ENCODE measurements around the gene PLCB4.

PLCB4 gene

DNA sequence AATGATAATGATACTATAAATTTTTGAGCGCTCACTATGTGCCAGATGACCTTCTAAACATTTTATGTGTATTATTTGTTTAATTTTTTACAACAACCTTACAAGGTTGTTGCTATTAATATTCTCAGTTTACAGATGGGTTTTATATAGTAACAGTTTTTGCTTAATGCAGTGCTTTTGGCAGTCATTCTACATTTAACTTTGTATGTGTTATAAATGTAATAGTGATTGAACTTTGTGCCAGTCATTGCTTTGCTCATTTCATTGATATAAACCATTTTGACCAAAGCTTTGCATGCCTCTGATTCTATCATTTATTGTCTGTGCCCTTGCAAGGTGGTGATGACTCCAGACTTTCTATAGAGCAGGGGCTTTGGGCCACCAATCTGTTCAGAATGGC, 239.2 kb downstream of the PLCB4 start:
- H3K36me3 ChIP-seq (ENCODE audit: insufficient read depth, low read length): no peaks in the 10 kb centered on the region
- no peak overlapping the region for H3K27ac ChIP-seq (ENCODE audit: low read depth, low read length)
- no peaks in the 10 kb centered on the region for H3K9me3 ChIP-seq (ENCODE audit: low read length)
- no peaks in the 10 kb centered on the region for H3K27me3 ChIP-seq (ENCODE audit: control insufficient read depth in 1 of 2, insufficient read depth in 2 of 2, low read length in 2 of 2)
- no peaks in the 10 kb centered on the region for H3K4me1 ChIP-seq (ENCODE audit: insufficient read depth, low read length)
- H3K4me3 ChIP-seq (ENCODE audit: low read depth in 1 of 2, low read length in 2 of 2): no peak overlapping the region
- no peak overlapping the region for H3K9ac ChIP-seq (ENCODE audit: low read length)

DNA sequence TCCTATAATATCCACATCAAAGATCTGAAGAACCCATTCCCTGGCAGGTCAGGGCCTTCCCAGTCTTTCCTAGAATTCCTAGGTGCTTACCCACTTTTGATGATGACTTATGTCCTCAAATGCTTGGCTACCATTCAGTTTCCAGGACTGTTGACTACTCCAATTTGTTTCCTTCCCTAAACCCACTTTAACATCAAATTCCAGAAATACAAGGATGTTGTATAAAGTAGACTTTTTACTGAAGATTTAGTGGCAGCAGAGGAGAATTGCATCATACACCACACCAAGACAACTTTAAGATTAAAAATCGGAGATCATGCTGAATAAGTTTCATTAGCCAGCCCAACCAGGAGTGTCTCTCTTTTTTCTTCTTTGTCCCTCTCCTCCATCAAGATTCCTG, 242.2 kb downstream of the PLCB4 start:
- Histone ChIP-seq H3K9me3 (ENCODE audit: low read length) (no peaks in the 10 kb centered on the region), H3K36me3 (ENCODE audit: insufficient read depth, low read length) (no peaks in the 10 kb centered on the region), H3K4me3 (ENCODE audit: low read depth in 1 of 2, low read length in 2 of 2) (no peak overlapping the region), H3K27ac (ENCODE audit: low read depth, low read length) (no peak overlapping the region), H3K4me1 (ENCODE audit: insufficient read depth, low read length) (no peaks in the 10 kb centered on the region), H3K9ac (ENCODE audit: low read length) (no peak overlapping the region), H3K27me3 (ENCODE audit: control insufficient read depth in 1 of 2, insufficient read depth in 2 of 2, low read length in 2 of 2) (no peaks in the 10 kb centered on the region)

DNA sequence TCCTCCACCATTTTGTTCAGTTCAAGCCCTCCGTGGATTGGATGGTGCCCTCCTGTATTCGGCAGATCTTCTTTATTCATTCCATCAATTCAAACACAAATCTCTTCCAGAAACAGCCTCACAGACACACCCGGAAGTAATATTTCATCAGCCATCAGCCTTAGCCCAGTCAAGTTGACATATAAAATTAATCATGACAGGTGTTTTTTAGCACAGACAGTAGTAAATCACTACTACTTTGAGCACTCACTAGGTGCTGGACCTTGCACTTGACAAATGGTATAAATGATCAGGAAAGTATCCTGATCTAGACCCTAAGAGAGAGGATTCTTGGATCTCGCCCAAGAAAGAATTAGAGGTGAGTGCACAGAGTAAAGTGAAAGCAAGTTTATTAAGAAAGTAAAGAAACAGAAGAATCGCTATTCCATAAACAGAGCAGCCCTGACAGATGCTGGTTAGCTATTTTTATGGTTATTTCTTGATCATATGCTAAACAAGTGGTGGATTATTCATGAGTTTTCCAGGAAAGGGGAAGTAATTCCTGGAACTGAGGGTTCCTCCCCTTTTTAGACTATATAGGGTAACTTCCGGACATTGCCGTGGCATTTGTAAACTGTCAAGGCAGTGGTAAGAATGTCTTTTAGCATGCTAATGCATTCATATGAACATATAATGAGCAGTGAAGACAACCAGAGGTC, 250.9 kb downstream of the PLCB4 start:
- Histone ChIP-seq H3K36me3 (ENCODE audit: insufficient read depth, low read length) (no peaks in the 10 kb centered on the region), H3K27ac (ENCODE audit: low read depth, low read length) (no peak overlapping the region), H3K9ac (ENCODE audit: low read length) (no peak overlapping the region), H3K4me1 (ENCODE audit: insufficient read depth, low read length) (peaks cover 11% of the 10 kb centered on the region), H3K9me3 (ENCODE audit: low read length) (no peaks in the 10 kb centered on the region), H3K27me3 (ENCODE audit: control insufficient read depth in 1 of 2, insufficient read depth in 2 of 2, low read length in 2 of 2) (no peaks in the 10 kb centered on the region), H3K4me3 (ENCODE audit: low read depth in 1 of 2, low read length in 2 of 2) (no peak overlapping the region)

DNA sequence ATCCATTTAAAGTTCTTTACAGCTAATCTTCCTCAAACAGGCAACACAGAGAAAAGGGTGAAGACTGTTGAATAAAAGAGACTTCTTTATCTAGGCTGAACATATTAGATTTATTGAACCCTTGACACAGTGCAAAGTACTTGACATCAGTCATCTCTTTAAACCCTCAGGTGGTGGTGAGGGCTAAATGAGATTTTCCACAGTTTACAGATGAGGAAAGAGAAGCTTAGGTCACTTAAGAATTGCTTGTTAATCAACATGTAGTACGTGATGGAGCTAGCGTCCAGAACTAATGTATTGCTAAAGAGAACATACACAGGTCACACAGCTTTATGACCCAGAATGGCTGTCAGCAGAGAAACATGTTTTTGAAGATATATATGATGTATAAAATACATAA, 252.1 kb downstream of the PLCB4 start:
- Histone ChIP-seq H3K9me3 (ENCODE audit: low read length) (no peaks in the 10 kb centered on the region), H3K27me3 (ENCODE audit: control insufficient read depth in 1 of 2, insufficient read depth in 2 of 2, low read length in 2 of 2) (no peaks in the 10 kb centered on the region), H3K4me3 (ENCODE audit: low read depth in 1 of 2, low read length in 2 of 2) (no peak overlapping the region), H3K27ac (ENCODE audit: low read depth, low read length) (no peak overlapping the region), H3K4me1 (ENCODE audit: insufficient read depth, low read length) (peaks cover 11% of the 10 kb centered on the region), H3K9ac (ENCODE audit: low read length) (no peak overlapping the region), H3K36me3 (ENCODE audit: insufficient read depth, low read length) (no peaks in the 10 kb centered on the region)

DNA sequence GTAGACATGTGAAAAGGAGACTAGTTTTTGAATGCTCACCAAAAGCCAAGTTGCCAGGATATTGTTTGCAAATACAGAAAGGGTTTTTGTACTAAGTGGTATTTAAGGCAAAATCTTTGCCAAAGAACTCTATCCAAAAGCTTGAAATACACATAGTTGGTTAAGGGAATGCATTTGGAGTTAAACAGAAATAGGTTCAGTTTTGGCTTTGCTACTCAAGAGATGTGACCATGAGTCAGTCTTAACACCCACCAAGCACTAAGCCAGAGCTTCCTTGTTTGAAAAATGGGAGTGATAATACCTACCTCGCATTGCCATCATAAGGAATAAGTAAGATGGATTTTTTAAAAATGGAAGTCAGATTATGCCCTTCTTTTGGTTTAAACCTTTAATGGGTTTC, 253.8 kb downstream of the PLCB4 start:
- Histone ChIP-seq H3K27ac (ENCODE audit: low read depth, low read length) (no peak overlapping the region), H3K4me3 (ENCODE audit: low read depth in 1 of 2, low read length in 2 of 2) (no peak overlapping the region), H3K27me3 (ENCODE audit: control insufficient read depth in 1 of 2, insufficient read depth in 2 of 2, low read length in 2 of 2) (no peaks in the 10 kb centered on the region), H3K9ac (ENCODE audit: low read length) (no peak overlapping the region), H3K4me1 (ENCODE audit: insufficient read depth, low read length) (peaks cover 11% of the 10 kb centered on the region), H3K36me3 (ENCODE audit: insufficient read depth, low read length) (no peaks in the 10 kb centered on the region), H3K9me3 (ENCODE audit: low read length) (no peaks in the 10 kb centered on the region)

DNA sequence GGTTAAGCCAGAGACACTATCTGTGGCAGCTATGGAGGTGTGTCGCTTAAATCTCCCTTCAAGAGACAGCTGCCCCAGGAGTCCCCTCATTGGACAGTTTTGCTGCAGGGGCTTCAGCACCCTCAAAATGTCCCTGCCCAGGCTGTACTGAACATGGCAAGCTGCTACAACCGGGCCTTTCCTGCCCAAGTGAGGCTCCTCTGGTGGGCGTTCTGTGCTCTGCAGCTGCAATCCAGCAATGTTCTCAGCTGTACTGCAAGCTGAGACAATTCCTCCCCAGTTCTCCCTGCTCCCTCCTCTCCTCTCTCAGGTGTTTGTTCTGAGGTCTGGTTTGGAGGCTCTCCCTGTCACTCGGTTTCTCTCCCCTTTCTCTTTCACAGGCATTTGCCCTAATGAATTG, 254.7 kb downstream of the PLCB4 start:
- H3K4me1 ChIP-seq (ENCODE audit: insufficient read depth, low read length): peaks cover 11% of the 10 kb centered on the region
- no peaks in the 10 kb centered on the region for H3K9me3 ChIP-seq (ENCODE audit: low read length)
- H3K4me3 ChIP-seq (ENCODE audit: low read depth in 1 of 2, low read length in 2 of 2): no peak overlapping the region
- H3K9ac ChIP-seq (ENCODE audit: low read length): no peak overlapping the region
- no peak overlapping the region for H3K27ac ChIP-seq (ENCODE audit: low read depth, low read length)
- no peaks in the 10 kb centered on the region for H3K36me3 ChIP-seq (ENCODE audit: insufficient read depth, low read length)
- H3K27me3 ChIP-seq (ENCODE audit: control insufficient read depth in 1 of 2, insufficient read depth in 2 of 2, low read length in 2 of 2): no peaks in the 10 kb centered on the region

DNA sequence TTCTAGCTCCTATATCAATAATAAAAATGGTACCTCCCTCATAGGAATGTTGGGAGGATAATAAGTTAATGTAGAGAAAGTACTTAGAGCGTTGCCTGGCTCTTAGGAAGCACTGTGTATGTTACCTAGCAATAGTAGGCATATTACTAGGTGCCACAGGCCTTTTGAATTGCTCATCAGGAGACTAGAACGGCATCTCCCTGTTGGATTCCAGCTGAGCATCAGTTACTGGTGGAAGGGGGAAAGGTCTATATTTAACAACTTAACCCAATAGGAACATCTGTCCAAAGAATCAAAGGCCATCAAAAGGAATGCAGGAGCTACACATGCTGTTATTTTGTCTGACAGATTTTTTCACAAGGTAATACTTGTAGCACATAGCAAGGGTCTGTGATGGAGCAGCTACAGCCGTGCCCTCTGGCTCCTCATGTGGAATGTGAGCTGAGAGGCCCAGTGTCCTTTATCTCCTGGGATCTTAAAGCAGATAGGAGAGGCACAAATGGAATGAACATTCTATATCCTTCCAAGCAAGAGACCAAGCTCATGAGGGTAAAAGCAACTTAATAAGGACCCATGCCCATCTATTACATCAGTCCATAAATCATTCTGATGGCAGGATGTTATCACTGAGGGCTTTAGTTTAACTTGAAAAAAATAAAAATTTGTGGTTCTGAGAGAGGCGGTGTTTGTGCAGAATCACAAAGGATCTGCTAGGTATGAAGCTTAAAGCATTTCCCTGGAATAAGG, 260.6 kb downstream of the PLCB4 start:
- Histone ChIP-seq H3K4me1 (ENCODE audit: insufficient read depth, low read length) (no peaks in the 10 kb centered on the region), H3K27me3 (ENCODE audit: control insufficient read depth in 1 of 2, insufficient read depth in 2 of 2, low read length in 2 of 2) (no peaks in the 10 kb centered on the region), H3K4me3 (ENCODE audit: low read depth in 1 of 2, low read length in 2 of 2) (no peak overlapping the region), H3K36me3 (ENCODE audit: insufficient read depth, low read length) (no peaks in the 10 kb centered on the region), H3K9me3 (ENCODE audit: low read length) (no peaks in the 10 kb centered on the region), H3K9ac (ENCODE audit: low read length) (no peak overlapping the region), H3K27ac (ENCODE audit: low read depth, low read length) (no peak overlapping the region)

DNA sequence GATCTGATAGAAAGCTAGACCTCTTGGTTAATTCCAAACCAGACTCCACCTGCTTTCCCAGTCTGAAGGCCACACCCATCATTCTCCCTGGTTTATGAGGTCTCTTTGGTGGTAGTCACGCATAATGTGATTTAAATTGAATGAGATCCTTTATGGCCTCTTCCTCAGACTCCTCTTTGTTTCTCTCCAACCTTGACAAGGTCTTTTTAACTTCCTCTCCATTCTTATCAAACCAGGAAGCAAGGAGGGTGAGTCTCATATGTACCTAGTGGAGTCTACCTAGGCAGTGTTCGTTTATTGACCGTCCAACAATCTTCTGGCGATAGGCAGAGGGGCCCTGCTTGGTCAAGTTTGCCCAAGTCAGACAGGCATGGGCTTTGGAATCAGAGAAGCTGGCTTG, 261.3 kb downstream of the PLCB4 start:
- Histone ChIP-seq H3K4me3 (ENCODE audit: low read depth in 1 of 2, low read length in 2 of 2) (no peak overlapping the region), H3K9ac (ENCODE audit: low read length) (no peak overlapping the region), H3K4me1 (ENCODE audit: insufficient read depth, low read length) (no peaks in the 10 kb centered on the region), H3K9me3 (ENCODE audit: low read length) (no peaks in the 10 kb centered on the region), H3K36me3 (ENCODE audit: insufficient read depth, low read length) (no peaks in the 10 kb centered on the region), H3K27ac (ENCODE audit: low read depth, low read length) (no peak overlapping the region), H3K27me3 (ENCODE audit: control insufficient read depth in 1 of 2, insufficient read depth in 2 of 2, low read length in 2 of 2) (no peaks in the 10 kb centered on the region)

DNA sequence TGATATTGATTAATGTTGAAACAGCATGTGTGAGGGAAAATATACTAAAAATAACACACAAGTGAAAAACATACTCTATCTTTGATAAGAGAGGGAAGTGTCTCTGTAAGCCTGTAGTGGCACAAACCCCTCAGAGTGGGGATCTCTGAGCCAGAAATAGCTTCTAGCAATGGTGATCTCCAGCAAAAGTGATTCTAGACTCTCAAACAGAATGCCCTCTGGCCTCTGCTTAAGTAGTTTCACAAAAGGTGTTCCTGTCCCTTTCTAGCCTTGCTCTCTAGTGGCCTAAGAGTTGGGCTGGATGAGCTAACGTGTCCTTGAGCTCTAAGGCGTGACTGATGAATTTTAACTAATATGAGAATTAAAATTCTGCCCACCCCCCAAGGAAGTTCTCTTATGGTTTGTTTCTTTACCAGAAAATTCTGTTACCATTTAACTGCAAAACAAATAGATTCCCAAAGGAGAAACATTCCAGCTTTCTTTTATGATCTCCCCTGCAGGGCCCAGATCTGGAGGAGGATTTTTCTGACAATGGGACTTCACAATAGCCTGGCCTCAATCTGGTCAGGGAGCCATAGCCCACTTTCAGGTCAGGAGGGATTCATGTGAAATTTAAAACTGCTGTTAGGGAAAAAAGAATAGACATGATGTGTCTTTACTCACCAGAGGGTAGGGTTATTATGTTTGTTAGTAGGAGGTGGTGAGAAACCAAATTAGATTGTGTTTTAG, 263.0 kb downstream of the PLCB4 start:
- Histone ChIP-seq H3K36me3 (ENCODE audit: insufficient read depth, low read length) (no peaks in the 10 kb centered on the region), H3K27me3 (ENCODE audit: control insufficient read depth in 1 of 2, insufficient read depth in 2 of 2, low read length in 2 of 2) (no peaks in the 10 kb centered on the region), H3K9ac (ENCODE audit: low read length) (no peak overlapping the region), H3K9me3 (ENCODE audit: low read length) (no peaks in the 10 kb centered on the region), H3K4me1 (ENCODE audit: insufficient read depth, low read length) (no peaks in the 10 kb centered on the region), H3K27ac (ENCODE audit: low read depth, low read length) (no peak overlapping the region), H3K4me3 (ENCODE audit: low read depth in 1 of 2, low read length in 2 of 2) (no peak overlapping the region)

DNA sequence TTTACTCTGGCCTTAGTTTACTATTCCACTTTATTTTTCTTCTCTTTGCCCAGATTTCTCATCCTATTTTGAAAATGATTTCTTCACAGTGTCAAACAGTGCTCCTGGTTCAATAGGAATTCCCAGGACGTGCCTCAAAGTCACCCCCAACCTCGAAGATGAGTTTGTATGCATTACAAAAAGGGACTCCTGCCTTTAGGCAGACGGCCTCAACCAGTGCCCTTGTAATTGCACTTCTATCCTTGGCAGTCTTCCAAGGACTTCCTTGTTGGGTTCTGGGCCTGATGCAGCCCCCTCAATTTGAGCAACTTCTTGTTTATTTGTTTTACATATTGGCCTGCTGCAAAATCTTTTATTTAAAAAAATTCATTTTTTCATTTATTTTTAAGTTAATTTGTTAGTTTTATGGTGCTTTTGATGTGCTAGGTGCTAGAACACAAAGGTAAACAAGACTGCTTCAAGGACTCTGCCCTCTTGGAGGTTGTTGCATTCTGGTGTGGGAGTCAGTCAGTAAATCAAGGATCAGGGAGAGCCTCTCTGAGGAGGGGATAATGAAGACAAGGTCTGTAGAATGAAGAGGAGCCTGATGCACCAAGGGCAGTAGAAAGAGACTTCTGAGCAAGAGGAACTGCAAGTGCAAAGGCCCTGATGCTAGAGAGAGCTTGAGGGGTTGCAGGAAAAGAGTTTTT, 264.0 kb downstream of the PLCB4 start:
- Histone ChIP-seq H3K36me3 (ENCODE audit: insufficient read depth, low read length) (no peaks in the 10 kb centered on the region), H3K27ac (ENCODE audit: low read depth, low read length) (no peak overlapping the region), H3K9ac (ENCODE audit: low read length) (no peak overlapping the region), H3K4me3 (ENCODE audit: low read depth in 1 of 2, low read length in 2 of 2) (no peak overlapping the region), H3K27me3 (ENCODE audit: control insufficient read depth in 1 of 2, insufficient read depth in 2 of 2, low read length in 2 of 2) (no peaks in the 10 kb centered on the region), H3K4me1 (ENCODE audit: insufficient read depth, low read length) (no peaks in the 10 kb centered on the region), H3K9me3 (ENCODE audit: low read length) (no peaks in the 10 kb centered on the region)

DNA sequence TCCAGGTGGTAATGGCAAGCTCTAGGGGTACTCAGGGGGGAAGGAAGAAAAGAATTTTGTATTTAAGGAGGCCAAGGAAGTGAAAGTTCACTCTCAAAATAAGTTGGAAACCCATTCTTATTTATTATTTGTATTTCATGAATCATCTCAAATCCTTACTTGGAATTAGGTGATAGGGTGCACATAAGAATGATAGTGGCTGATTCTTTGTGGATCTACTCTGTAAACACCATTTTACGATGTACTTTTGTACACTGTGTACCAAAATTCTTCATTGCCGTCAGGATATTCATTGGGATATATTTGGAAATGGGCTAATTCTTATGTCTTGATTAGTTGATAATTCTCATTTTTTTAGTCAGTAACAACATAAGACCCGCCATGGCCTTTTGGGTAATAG, 266.0 kb downstream of the PLCB4 start:
- H3K4me3 ChIP-seq (ENCODE audit: low read depth in 1 of 2, low read length in 2 of 2): no peak overlapping the region
- no peaks in the 10 kb centered on the region for H3K9me3 ChIP-seq (ENCODE audit: low read length)
- no peak overlapping the region for H3K27ac ChIP-seq (ENCODE audit: low read depth, low read length)
- no peaks in the 10 kb centered on the region for H3K36me3 ChIP-seq (ENCODE audit: insufficient read depth, low read length)
- no peaks in the 10 kb centered on the region for H3K27me3 ChIP-seq (ENCODE audit: control insufficient read depth in 1 of 2, insufficient read depth in 2 of 2, low read length in 2 of 2)
- no peak overlapping the region for H3K9ac ChIP-seq (ENCODE audit: low read length)
- no peaks in the 10 kb centered on the region for H3K4me1 ChIP-seq (ENCODE audit: insufficient read depth, low read length)
